GM19438 (cell line): Measurements from ENCODE around the gene C8B.

ENCODE experiments used
- ATAC-seq: cut with Tn5 transposase; IDR thresholded peaks from one replicate; pipeline ENCODE4 v1.9.1; 2021; ENCODE audit warnings: low read depth; ENCODE audit not compliant: unreplicated experiment

C8B gene

DNA sequence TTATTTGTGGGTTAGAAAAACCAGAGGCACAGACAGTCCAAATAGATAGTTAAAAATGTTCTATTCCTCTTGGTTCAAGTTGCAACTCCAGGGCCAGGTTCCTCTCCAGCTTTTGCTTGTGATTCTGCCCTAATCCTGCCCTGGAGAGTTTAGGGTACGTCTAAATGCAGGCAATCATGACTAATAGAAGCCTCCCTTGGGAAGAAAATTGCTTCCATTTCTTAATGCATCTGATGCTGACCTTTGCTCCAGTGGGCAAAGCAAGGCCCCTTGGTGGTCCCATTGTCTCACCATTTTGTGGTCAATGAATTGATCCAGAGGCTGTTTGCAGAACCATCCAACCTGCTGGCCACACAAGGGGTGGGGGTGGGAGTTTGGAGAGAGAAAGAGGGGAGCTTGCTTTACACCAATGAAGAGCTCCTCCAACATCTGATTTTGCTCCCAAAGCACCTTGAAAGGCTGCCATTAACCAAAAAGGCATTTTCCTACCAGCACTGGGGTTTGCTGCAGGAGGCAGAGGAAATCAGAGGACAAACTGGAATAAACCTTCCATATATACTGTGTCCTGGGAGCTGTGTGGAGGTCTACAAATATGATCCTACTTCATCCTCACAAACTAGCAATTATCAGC lies 31.3 kb downstream of the C8B start:
- no peak for ATAC-seq

- ATAC-seq = no peak
Observed at GRCh38 chr1:56933606-56934005, 32.2 kb downstream of the C8B start.

- no peak for ATAC-seq
Observed at GRCh38 chr1:56933161-56933560, 32.7 kb downstream of the C8B start.

DNA sequence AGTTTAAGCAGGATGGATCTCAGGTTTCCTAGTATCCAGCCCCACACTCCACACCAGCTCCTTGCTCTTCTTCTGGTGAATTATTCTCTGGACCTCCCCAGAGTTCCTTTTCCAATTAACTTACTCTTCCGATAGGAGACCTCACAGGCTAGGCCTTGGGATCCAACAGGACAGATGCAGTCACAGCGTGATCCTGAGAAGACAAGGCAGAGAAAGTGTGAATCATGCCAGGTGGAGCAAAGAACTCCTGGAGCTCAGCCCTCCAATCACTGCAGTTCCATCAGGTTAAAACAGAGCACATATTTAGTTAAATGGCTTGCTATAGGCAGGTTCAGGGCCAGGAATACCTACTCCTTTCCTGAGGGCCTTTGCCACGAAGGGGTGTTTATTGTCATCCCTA lies 34.1 kb downstream of the C8B start:
- no peak for ATAC-seq

DNA sequence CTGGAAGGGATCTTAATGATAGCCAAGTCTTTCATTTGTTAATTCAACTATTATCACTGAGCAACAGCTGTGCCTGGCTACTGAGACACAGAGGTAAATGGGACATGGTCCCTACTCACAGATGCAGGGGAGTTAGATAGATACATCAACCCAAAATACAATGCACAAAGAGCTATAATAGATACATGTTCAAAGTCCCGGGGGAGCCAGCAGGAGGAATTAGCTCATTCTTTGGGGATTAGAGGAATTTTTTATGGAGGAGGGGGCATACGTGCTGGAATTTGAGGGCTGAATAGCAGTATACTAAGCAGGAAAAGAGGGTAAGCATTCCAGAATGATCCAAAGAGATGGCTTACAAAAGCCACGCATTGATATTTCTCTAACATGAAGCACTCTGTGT lies 34.6 kb downstream of the C8B start:
- ATAC-seq = no peak

DNA sequence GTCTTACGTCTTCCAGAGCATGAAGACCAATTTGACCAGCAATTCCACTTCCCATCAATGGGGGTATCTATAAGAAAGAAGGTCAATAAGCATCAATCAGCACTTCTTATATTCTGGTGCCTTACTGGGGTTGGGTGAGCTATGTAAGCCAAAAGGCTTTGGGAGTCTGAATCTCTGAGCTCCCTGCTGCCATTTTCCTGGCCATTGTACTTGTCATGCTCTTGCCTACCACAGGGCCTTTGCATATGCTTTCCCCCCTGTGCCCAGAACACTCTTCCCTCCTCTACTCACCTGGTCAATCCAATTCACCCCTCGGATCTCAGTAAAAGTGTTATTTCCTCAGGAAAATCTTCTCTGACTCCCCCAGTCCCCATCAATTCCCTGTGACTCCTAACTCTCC lies 36.3 kb downstream of the C8B start:
- no peak for ATAC-seq

DNA sequence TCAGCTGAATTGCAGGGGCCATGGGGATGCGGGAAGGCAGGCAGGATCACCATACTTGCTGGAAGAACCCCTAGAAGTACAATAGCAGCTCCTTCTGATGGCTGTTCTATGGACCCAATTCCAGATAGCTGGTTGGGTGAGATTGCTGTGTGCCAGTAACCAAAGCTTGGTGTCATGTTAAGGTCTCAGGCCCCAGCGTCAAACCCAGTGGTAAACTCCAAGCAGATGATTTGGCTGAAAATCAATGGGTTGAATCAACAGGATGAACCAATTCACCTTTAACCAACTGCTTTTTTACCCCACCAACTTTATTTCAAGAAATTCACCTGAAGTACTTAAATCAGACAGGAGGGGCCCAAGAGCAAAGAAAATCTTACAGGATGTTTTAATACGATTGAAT lies 37.8 kb downstream of the C8B start:
- no peak for ATAC-seq

- ATAC-seq = no peak
Observed at GRCh38 chr1:56927171-56927570, 38.6 kb downstream of the C8B start.

DNA sequence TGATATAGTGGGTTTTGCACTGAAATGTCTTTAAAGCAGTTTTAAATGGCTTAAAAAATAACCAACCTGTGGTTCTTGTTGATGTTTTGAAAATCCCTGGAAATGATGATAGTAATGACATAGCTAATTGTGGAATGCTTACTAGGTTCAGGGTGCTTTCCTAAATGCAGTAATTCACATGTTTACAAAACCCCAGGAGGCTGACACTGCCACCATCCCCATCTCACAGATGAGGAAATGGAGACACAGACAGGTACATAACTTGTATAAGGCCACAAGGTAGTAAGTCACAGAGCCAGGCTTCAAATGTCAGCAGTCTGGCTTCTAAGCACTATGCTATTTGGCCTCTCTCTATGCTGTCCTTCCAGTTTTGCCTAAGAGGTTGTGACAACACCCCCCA lies 40.6 kb downstream of the C8B start:
- ATAC-seq = no peak

DNA sequence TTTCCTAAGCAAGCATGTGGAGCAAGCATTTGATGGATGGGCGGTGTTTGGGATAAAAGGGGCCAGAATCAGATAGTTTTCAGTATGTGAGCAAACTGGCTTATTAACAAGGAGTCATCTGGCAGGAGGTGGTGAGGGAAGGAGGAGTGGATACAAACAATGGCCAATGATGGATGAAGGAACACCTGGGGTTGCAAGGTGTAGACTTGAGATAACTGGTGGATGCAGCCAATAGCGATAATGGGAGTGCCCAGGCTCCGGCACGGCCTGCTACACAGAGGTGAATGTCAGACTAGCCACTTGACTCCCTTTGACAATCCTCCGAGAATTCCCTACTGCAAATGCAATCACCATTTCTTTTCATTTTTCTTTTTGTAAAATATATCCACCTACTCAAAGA lies 41.7 kb downstream of the C8B start:
- no peak for ATAC-seq

- no peak for ATAC-seq
Observed at GRCh38 chr1:56923201-56923600, 42.6 kb downstream of the C8B start.

- no peak for ATAC-seq
Observed at GRCh38 chr1:56922507-56922906, 43.3 kb downstream of the C8B start.

GRCh38 chr1:56922070-56922469 lies 43.7 kb downstream of the C8B start:
- ATAC-seq = no peak

GRCh38 chr1:56921479-56921878 lies 44.3 kb downstream of the C8B start:
- no peak for ATAC-seq

GRCh38 chr1:56920591-56921001 lies 45.2 kb downstream of the C8B start:
- no peak for ATAC-seq

DNA sequence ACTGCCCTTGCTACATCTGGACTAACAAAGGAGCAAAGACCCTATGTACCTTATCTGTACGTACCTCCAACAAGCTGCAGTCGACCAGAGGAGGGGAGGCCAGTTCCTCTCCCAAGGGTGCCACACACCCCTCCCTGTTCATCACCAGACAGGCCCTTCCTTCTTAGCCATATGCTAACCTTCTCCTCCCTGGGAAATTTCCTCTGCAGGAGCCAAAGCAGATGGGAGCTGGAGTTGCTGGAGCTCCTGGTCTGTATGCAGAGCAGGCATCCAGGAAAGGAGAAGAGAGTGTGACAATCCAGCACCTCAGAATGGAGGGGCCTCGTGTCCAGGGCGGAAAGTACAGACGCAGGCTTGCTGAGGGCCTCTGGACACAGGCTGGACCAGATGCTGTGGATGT lies 48.5 kb downstream of the C8B start:
- ATAC-seq = no peak

GRCh38 chr1:56916630-56917029 lies 49.2 kb downstream of the C8B start:
- no peak for ATAC-seq

DNA sequence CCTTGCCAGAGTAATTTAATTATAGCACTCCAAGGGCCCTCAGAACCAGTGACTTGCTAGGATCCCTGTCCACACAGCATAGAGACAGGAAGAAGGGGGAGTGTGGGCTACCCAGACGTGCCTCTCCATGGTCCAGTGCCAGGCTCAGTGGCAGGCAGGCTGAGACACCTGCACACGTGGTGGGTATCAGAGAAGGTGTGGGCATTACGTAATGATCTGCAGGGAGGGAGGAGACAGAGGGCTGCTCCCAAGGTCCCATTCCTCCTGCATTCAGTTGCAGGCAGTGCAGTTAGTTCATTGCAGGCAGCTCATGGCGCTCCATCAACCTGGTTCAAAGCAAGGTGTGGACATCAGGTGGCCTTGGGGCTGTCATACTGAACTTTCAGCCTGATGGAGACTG lies 49.9 kb downstream of the C8B start:
- no peak for ATAC-seq

DNA sequence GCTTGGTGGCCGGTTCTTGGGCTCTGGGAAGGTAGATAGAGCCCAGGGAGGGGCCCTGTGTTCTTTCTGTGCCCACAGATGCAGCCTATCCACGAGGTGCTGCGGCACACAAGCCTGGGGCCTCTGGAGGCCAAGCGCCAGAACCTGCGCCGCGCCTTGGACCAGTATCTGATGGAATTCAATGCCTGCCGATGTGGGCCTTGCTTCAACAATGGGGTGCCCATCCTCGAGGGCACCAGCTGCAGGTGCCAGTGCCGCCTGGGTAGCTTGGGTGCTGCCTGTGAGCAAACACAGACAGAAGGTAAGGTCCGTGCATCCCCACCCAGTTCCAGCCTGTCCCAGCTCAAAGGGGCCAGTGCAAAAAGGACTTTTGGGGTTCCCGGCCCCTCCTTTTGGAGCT lies 53.5 kb downstream of the C8B start:
- no peak for ATAC-seq

DNA sequence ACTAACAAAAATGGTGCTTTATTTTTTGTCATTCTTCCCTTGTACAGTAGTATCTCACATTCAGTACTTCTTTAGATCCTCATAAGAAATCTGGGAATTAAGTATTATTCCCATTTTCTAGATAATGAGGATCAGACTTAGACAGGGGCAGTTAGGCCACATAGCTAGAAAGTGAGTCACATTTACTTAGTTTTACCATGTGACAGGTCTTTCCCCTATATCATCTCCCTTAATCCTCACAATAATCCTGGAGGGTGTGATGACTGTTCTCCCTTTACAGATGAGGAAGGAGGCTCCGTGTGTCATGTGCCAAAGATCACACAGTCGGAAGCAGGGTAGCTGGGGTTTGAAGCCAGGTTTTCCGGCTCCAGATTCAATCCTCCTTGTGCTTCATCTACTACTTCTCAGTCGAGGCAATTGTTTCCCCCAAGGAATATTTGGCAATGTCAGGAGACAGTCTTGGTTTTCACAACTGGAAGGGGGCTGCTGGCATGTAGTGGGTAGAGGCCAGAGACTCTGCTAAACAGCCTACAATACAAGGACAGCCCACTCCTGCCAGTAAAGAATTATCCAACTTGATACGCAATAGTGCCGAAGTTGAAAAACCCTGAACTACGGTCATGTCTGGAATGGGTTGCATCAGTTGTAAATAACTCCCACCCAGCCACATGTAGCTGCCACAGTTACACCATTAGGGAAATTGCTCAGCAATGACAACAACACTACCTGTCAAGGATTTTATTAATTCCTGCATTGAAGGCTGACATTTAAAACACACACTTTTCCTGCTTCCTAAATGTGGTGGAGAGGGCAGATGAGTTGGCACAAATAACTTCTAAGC lies 54.5 kb downstream of the C8B start:
- no peak for ATAC-seq

DNA sequence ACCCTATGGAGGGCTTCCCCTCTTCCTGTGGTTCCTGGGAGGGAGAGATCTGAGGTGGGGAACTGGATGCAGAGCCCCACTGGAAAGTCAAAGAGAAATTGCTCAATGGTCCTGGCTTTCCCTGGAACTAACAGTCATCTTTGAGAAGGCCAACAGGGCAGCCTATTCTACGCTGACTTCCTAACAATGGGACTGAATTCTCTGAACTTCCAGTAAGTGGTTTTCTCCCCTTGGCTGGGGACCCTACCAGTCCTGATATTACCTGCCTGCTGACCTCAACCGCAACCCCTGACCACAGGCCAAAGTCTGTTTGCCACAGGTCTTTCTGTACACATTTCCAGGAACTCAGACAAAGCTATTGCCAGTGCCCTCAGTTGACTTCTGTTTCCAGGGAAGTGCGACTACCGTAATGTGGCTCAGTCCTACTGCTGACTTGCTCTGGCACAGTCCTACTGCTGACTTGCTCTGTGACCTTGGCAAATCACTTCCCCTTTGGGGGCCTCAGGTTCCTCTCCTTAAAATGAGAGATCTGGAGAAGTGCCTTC lies 55.3 kb downstream of the C8B start:
- ATAC-seq = no peak

DNA sequence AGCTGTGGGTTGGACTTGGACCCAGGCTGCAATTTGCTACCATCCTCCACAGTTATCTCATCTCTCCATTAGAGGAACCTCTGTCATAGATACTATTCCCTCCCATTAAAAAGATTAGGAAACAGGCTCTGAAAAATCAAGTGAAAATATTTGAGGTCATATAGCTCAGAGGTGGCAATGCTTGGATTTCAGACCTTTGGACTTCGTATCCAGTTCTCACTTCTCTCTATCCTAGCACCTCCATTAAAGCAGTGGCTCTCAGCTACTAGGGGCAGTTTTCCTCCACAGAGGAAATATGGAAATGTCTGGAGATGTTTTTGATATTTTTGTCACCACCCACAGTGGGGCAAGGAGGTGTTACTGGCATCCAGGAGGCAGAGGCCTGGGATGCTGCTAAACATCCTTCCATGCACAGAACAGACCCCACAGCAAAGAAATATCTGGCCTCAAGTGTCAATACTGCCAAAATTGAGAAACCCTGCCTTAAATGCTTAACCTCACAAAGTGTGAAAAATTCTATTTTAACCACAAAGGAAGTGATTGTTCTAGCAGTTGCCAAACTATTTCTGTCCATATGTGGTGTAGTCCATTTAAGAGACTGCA lies 57.1 kb downstream of the C8B start:
- ATAC-seq = no peak
